Parathyroid adenoma (tissue), 2 donors: ENCODE results near the gene ELAPOR1.

ENCODE experiments used
- H2AFZ ChIP-seq: fragments of 300-600 bp; sonication (generic); one replicate; pipeline ENCODE4 v1.7.0; 2017; ENCODE audit warnings: antibody characterized with exemption, mild to moderate bottlenecking
- H3K27ac ChIP-seq: fragments of 300-600 bp; sonication (generic); one replicate; pipeline ENCODE4 v1.7.0; 2017
- H3K27me3 ChIP-seq: fragments of 300-600 bp; sonication (generic); one replicate; pipeline ENCODE4 v1.7.0; 2017; ENCODE audit warnings: low read length; ENCODE audit not compliant: control insufficient read depth, insufficient read depth
- H3K36me3 ChIP-seq: fragments of 300-600 bp; sonication (generic); one replicate; pipeline ENCODE4 v1.7.0; 2017; ENCODE audit warnings: low read length; ENCODE audit not compliant: control insufficient read depth, insufficient read depth
- H3K4me1 ChIP-seq: fragments of 300-600 bp; sonication (generic); one replicate; pipeline ENCODE4 v1.7.0; 2017; ENCODE audit warnings: control low read depth
- H3K4me2 ChIP-seq: fragments of 300-600 bp; sonication (generic); one replicate; pipeline ENCODE4 v1.7.0; 2017; ENCODE audit warnings: low read length
- H3K4me3 ChIP-seq: fragments of 300-600 bp; sonication (generic); one replicate; pipeline ENCODE4 v1.7.0; 2017; ENCODE audit warnings: low read depth, low read length
- H3K79me2 ChIP-seq: fragments of 300-600 bp; sonication (generic); one replicate; pipeline ENCODE4 v1.7.0; 2017; ENCODE audit warnings: control low read depth
- H3K9ac ChIP-seq: fragments of 300-600 bp; sonication (generic); one replicate; pipeline ENCODE4 v1.7.0; 2017; ENCODE audit warnings: mild to moderate bottlenecking
- H3K9me3 ChIP-seq: fragments of 300-600 bp; sonication (generic); one replicate; pipeline ENCODE4 v1.7.0; 2017; ENCODE audit warnings: low read length; ENCODE audit not compliant: control insufficient read depth
- TF ChIP-seq, protein P1 (sequence below): fragments of 300-600 bp; sonication (generic); IDR thresholded peaks from one replicate; pipeline ENCODE4 v1.7.0; 2017; ENCODE audit warnings: antibody characterized with exemption, mild to moderate bottlenecking
- donor health status: primary hyperparathyroidism.

ELAPOR1 gene

DNA sequence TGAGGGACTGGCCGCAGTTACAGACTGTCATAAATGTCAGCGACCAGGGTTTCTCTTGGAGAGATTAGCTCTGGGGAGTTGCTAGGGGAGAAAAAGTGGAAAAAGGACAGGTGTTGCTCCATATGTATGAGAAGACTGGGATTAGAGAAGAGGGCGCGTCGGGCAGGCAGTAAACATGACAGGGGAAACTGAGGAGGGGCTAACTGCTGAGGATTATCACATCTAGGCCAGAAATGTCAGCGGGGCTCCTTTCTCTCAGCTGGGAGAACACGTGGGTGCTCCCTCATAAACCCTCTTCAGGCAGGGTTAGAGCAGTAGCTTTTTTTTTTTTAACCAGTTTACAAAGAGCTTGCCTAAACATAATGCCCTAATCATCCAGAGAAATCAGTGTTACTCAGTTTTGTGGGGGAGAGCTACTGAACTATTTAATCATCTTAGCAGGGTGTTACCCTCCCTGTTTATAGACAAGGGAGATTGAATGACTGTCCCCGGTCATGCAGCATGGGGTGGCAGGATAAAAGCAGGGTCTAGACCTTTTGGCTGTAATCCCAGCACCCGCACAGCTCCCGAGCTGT lies 35.2 kb downstream of the ELAPOR1 start:
- TF ChIP-seq, protein P1, sequence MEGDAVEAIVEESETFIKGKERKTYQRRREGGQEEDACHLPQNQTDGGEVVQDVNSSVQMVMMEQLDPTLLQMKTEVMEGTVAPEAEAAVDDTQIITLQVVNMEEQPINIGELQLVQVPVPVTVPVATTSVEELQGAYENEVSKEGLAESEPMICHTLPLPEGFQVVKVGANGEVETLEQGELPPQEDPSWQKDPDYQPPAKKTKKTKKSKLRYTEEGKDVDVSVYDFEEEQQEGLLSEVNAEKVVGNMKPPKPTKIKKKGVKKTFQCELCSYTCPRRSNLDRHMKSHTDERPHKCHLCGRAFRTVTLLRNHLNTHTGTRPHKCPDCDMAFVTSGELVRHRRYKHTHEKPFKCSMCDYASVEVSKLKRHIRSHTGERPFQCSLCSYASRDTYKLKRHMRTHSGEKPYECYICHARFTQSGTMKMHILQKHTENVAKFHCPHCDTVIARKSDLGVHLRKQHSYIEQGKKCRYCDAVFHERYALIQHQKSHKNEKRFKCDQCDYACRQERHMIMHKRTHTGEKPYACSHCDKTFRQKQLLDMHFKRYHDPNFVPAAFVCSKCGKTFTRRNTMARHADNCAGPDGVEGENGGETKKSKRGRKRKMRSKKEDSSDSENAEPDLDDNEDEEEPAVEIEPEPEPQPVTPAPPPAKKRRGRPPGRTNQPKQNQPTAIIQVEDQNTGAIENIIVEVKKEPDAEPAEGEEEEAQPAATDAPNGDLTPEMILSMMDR, result no peak
- no peak overlapping the region for H3K4me3 ChIP-seq

GRCh38 chr1:109149874-109150601 lies 36.1 kb downstream of the ELAPOR1 start:
- Histone ChIP-seq H3K9ac (no peak overlapping the region), H3K4me3 (no peak overlapping the region), H2AFZ (peak overlapping the region; percentile 60), H3K27ac (peak overlapping the region; percentile 77), H3K4me1 (peaks cover 25% of the 10 kb centered on the region), H3K4me2 (no peak overlapping the region), H3K27me3 (no peaks in the 10 kb centered on the region), H3K79me2 (no peaks in the 10 kb centered on the region), H3K9me3 (no peaks in the 10 kb centered on the region), H3K36me3 (no peaks in the 10 kb centered on the region)
- TF ChIP-seq, protein P1, result no peak

More for the DNA sequence above, 35.2 kb downstream of the ELAPOR1 start:
- Histone ChIP-seq H2AFZ (peak overlapping the region; percentile 60), H3K27ac (peak overlapping the region; percentile 77), H3K4me2 (no peak overlapping the region), H3K4me1 (peaks cover 21% of the 10 kb centered on the region), H3K36me3 (no peaks in the 10 kb centered on the region), H3K9ac (no peak overlapping the region), H3K9me3 (no peaks in the 10 kb centered on the region), H3K27me3 (no peaks in the 10 kb centered on the region), H3K79me2 (no peaks in the 10 kb centered on the region)

DNA sequence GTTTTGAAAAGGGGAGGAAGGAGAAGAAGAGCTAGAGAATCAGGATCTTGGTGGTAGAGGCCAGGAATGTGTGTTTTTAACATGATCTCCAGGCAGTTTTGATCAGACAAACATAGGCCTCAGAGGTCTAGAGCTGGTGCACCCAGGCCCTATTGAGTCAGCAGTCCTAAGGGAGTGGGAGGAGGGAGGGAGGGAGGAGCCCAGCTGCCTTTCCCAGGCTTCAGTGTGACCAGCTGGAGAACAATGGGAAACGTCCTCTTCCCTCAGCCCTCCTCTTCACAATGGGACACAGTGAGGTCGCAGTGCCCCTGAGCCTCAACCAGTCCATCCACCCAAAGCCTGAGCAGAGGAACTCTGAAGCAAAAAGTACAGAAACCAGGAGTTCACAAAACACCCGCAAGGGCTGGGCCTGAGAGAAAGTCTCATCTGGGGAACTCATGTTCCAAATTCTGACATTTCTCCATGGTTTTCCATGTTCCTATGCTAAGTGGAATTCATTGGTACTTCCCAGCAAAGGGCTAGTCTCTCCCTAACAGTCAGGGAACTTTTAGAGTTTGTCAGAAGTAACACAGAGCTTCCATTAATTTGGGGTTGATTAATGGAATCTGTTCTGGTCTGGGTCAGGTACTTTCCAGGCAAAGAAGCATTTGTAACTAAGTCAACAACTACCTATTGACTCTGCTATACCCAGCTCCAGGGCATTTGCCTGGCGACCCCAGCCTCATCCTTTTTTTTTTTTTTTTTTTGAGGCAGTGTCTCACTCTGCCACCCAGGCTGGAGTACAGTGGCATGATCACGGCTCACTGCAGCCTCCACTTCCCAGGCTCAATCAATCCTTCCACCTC lies 37.5 kb downstream of the ELAPOR1 start:
- H3K79me2 ChIP-seq, result no peaks in the 10 kb centered on the region
- peaks cover 25% of the 10 kb centered on the region for H3K4me1 ChIP-seq
- no peak overlapping the region for H3K9ac ChIP-seq
- no peak overlapping the region for H3K4me3 ChIP-seq
- H2AFZ ChIP-seq, result peak overlapping the region; percentile 60
- H3K9me3 ChIP-seq, result no peaks in the 10 kb centered on the region
- TF ChIP-seq, protein P1, result no peak
- no peaks in the 10 kb centered on the region for H3K27me3 ChIP-seq
- no peak overlapping the region for H3K4me2 ChIP-seq
- peak overlapping the region; percentile 77 for H3K27ac ChIP-seq
- H3K36me3 ChIP-seq, result no peaks in the 10 kb centered on the region

DNA sequence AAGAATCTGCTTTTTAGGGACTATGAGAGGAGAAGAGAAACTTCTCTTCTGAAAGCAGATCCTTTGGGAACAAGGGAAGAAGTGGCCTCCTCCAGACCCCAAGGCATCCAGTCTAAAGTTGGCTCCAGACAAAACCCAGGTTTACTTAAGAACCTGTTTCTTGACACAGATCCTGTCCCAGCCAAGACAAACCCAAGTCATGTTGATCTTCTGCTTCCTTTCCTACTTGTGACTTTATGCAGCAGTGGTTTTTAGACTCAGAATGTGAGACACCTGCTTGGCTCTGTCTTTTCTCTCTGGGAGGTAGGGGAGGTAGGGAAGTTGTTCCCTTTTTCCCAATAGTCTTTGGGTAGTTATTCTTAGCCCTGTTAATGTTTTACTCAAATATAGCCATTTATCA lies 38.3 kb downstream of the ELAPOR1 start:
- H3K9ac ChIP-seq, result no peak overlapping the region
- H2AFZ ChIP-seq, result no peak overlapping the region
- H3K4me2 ChIP-seq, result no peak overlapping the region
- H3K27ac ChIP-seq, result no peak overlapping the region
- peaks cover 25% of the 10 kb centered on the region for H3K4me1 ChIP-seq
- no peaks in the 10 kb centered on the region for H3K27me3 ChIP-seq
- H3K4me3 ChIP-seq, result no peak overlapping the region
- no peaks in the 10 kb centered on the region for H3K36me3 ChIP-seq
- H3K79me2 ChIP-seq, result no peaks in the 10 kb centered on the region
- no peaks in the 10 kb centered on the region for H3K9me3 ChIP-seq
- TF ChIP-seq, protein P1, result no peak
